Testis (tissue), 3 donors: ENCODE results near the gene WDR75. TPM values are rescaled to one million over a fixed set of nuclear protein-coding genes. Genes with fewer than 3 reads are reported as not detected.

Experiments used
- DNase-seq: peaks from one replicate; pipeline ENCODE4 v3.0.0-alpha.2; 2019
- H3K27ac ChIP-seq, 2 donors: fragments of 200-600 bp; sonication (generic); one replicate each; pipeline ENCODE4 v1.5.1; 2019
- H3K27me3 ChIP-seq: fragments of 200-600 bp; sonication (generic); one replicate; pipeline ENCODE4 v1.5.1; 2019
- H3K36me3 ChIP-seq: fragments of 200-600 bp; sonication (generic); one replicate; pipeline ENCODE4 v1.5.1; 2017; ENCODE audit warnings: low read depth; ENCODE audit errors: missing control alignments
- H3K4me1 ChIP-seq: fragments of 200-600 bp; sonication (generic); one replicate; pipeline ENCODE4 v1.5.1; 2019
- H3K4me3 ChIP-seq, 2 donors: fragments of 200-600 bp; sonication (generic); one replicate each; pipeline ENCODE4 v1.5.1; 2017 to 2019
- H3K9me3 ChIP-seq: fragments of 200-600 bp; sonication (generic); one replicate; pipeline ENCODE4 v1.5.1; 2017
- CTCF ChIP-seq, 3 experiments: fragments of 450-650 bp in 2 of 3; fragments of 200-600 bp in 1 of 3; sonication (generic) in 1 of 3; IDR thresholded peaks; one replicate each; pipeline ENCODE4 v1.5.1; 2016 to 2019; ENCODE audit warnings: antibody characterized with exemption in 3 of 3, mild to moderate bottlenecking in 2 of 3, moderate library complexity in 1 of 3
- POLR2A ChIP-seq: fragments of 450-650 bp; IDR thresholded peaks from one replicate; pipeline ENCODE4 v1.6.1; 2017; ENCODE audit warnings: antibody characterized with exemption, mild to moderate bottlenecking, moderate library complexity
- WGBS, 2 donors: methylation state at CpG; one replicate each; pipeline ENCODE4 v1.1.5; 2018; 5-methylcytosine and 5-hydroxymethylcytosine counted together
- intact Hi-C: fragments of 100-400 bp; cut with DNase I; formaldehyde crosslinking; loops from one replicate; pipeline ENCODE4 v1.15.1; 2023; ENCODE audit warnings: low total_unique reads
- polyA plus RNA-seq: library from polyadenylated mRNA; stranded (reverse); fragments of 350-450 nt; fragmentation: Illumina TruSeq; extraction: RNeasy Lipid Tissue Mini Kit (QIAGEN cat#74804); gene quantifications from one replicate; pipeline ENCODE4 v1.2.3, GENCODE V29; 2014; ENCODE audit warnings: low read depth, low replicate concordance; ENCODE audit not compliant: insufficient read depth
- total RNA-seq, 2 donors: library from RNA; depleted of rRNA; stranded (reverse); fragments of >200 nt; gene quantifications; one replicate each; pipeline ENCODE4 v1.2.3, GENCODE V29; 2016

The WDR75 gene
- total and polyA plus RNA-seq, 3 donors from 2014 or later = 21.5 to 38.1 (median 35.0) TPM

- no peaks in the 10 kb centered on the region for H3K36me3 ChIP-seq
- intact Hi-C loops = no loop called here
- no peak overlapping the region for H3K4me3 ChIP-seq
- no peaks in the 10 kb centered on the region for H3K27me3 ChIP-seq
- H3K27ac ChIP-seq = no peak overlapping the region
- no peak for DNase-seq
- WGBS, 2 donors = 88 to 91% methylated on average over 1 of the region's 1 CpG
- TF ChIP-seq POLR2A = no peak
- TF ChIP-seq CTCF (IDR thresholded peaks at IDR 0.05) = no peak
- H3K4me1 ChIP-seq = no peaks in the 10 kb centered on the region
- no peaks in the 10 kb centered on the region for H3K9me3 ChIP-seq
Measured at GRCh38 chr2:189481071-189481470, 39.8 kb downstream of the WDR75 start.

- Histone ChIP-seq H3K27ac (no peak overlapping the region), H3K27me3 (no peaks in the 10 kb centered on the region), H3K4me3 (no peak overlapping the region), H3K9me3 (no peaks in the 10 kb centered on the region), H3K36me3 (no peaks in the 10 kb centered on the region), H3K4me1 (no peaks in the 10 kb centered on the region)
- 74 to 77% methylated on average over 4 of the region's 4 CpGs for WGBS, 2 donors
- no peak for TF ChIP-seq CTCF (IDR thresholded peaks at IDR 0.05)
- TF ChIP-seq POLR2A = no peak
- intact Hi-C loops = no loop called here
- DNase-seq = no peak
Measured at GRCh38 chr2:189483571-189483970, 42.3 kb downstream of the WDR75 start.

GRCh38 chr2:189483980-189484740 lies 42.9 kb downstream of the WDR75 start:
- DNase-seq = no peak
- Histone ChIP-seq H3K4me1 (no peaks in the 10 kb centered on the region), H3K27me3 (no peaks in the 10 kb centered on the region), H3K27ac (no peak overlapping the region), H3K9me3 (no peaks in the 10 kb centered on the region), H3K36me3 (no peaks in the 10 kb centered on the region), H3K4me3 (no peak overlapping the region)
- intact Hi-C loops = no loop called here
- 91 to 92% methylated on average over 10 of the region's 10 CpGs for WGBS, 2 donors
- no peak for TF ChIP-seq CTCF (IDR thresholded peaks at IDR 0.05)
- no peak for TF ChIP-seq POLR2A

- H3K9me3 ChIP-seq = no peaks in the 10 kb centered on the region
Measured at GRCh38 chr2:189485146-189485545, 43.9 kb downstream of the WDR75 start.

More at GRCh38 chr2:189485146-189485545, 43.9 kb downstream of the WDR75 start:
- Histone ChIP-seq H3K27me3 (no peaks in the 10 kb centered on the region), H3K4me3 (no peak overlapping the region), H3K4me1 (no peaks in the 10 kb centered on the region), H3K36me3 (no peaks in the 10 kb centered on the region), H3K27ac (no peak overlapping the region)
- intact Hi-C loops = no loop called here
- TF ChIP-seq CTCF (IDR thresholded peaks at IDR 0.05) (no peak), POLR2A (no peak)
- WGBS, 2 donors = 58 to 65% methylated on average over 2 of the region's 2 CpGs
- DNase-seq = no peak
